ENCODE data around the gene ASIC1.

Gene ASIC1

GRCh38 chr12:50069069-50069468 is 11.7 kb downstream of the ASIC1 start:
- H3K27ac ChIP-seq = no peak overlapping the region
- no peak overlapping the region for H3K9ac ChIP-seq
- no peaks in the 10 kb centered on the region for H3K27me3 ChIP-seq (ENCODE audit: insufficient read depth, low read depth)
- H4K20me1 ChIP-seq (ENCODE audit: insufficient read depth) = no peaks in the 10 kb centered on the region
- H3K4me1 ChIP-seq (ENCODE audit: low read depth, poor library complexity, severe bottlenecking) = peaks cover 18% of the 10 kb centered on the region
- no peaks in the 10 kb centered on the region for H3K36me3 ChIP-seq (ENCODE audit: insufficient read depth)
- H3K4me3 ChIP-seq (IDR thresholded peaks at IDR 0.05; ENCODE audit: insufficient read depth, low read depth, low read length) = no peak overlapping the region
- no peak overlapping the region for H2AFZ ChIP-seq (ENCODE audit: low read depth)
- H3K4me2 ChIP-seq = no peak overlapping the region
- H3K79me2 ChIP-seq (ENCODE audit: insufficient read depth, low read depth) = no peaks in the 10 kb centered on the region
- no peak for TF ChIP-seq CTCF (conservative IDR thresholded peaks at IDR 0.05; ENCODE audit: low read depth, low read length)

- Histone ChIP-seq H3K36me3 (ENCODE audit: insufficient read depth) (no peaks in the 10 kb centered on the region), H3K9ac (no peak overlapping the region), H4K20me1 (ENCODE audit: insufficient read depth) (no peaks in the 10 kb centered on the region), H2AFZ (ENCODE audit: low read depth) (no peak overlapping the region), H3K4me2 (no peak overlapping the region), H3K27me3 (ENCODE audit: insufficient read depth, low read depth) (no peaks in the 10 kb centered on the region), H3K27ac (no peak overlapping the region), H3K4me3 (IDR thresholded peaks at IDR 0.05; ENCODE audit: insufficient read depth, low read depth, low read length) (no peak overlapping the region), H3K79me2 (ENCODE audit: insufficient read depth, low read depth) (no peaks in the 10 kb centered on the region), H3K4me1 (ENCODE audit: low read depth, poor library complexity, severe bottlenecking) (peaks cover 18% of the 10 kb centered on the region)
- TF ChIP-seq CTCF (conservative IDR thresholded peaks at IDR 0.05; ENCODE audit: low read depth, low read length) = no peak
Measured at GRCh38 chr12:50069539-50069938, 12.1 kb downstream of the ASIC1 start.

- no peak overlapping the region for H3K27ac ChIP-seq
- no peaks in the 10 kb centered on the region for H3K27me3 ChIP-seq (ENCODE audit: insufficient read depth, low read depth)
- H3K36me3 ChIP-seq (ENCODE audit: insufficient read depth) = no peaks in the 10 kb centered on the region
- H2AFZ ChIP-seq (ENCODE audit: low read depth) = peak overlapping the region; percentile 58
- TF ChIP-seq CTCF (conservative IDR thresholded peaks at IDR 0.05; ENCODE audit: low read depth, low read length) = peak; percentile 93
- no peaks in the 10 kb centered on the region for H4K20me1 ChIP-seq (ENCODE audit: insufficient read depth)
- H3K4me1 ChIP-seq (ENCODE audit: low read depth, poor library complexity, severe bottlenecking) = peaks cover 21% of the 10 kb centered on the region
- H3K4me3 ChIP-seq (IDR thresholded peaks at IDR 0.05; ENCODE audit: insufficient read depth, low read depth, low read length) = no peak overlapping the region
- H3K4me2 ChIP-seq = no peak overlapping the region
- H3K9ac ChIP-seq = no peak overlapping the region
- H3K79me2 ChIP-seq (ENCODE audit: insufficient read depth, low read depth) = no peaks in the 10 kb centered on the region
Measured at GRCh38 chr12:50070314-50071060, 13.1 kb downstream of the ASIC1 start.

GRCh38 chr12:50072198-50072907 is 15.0 kb downstream of the ASIC1 start:
- no peak for TF ChIP-seq CTCF (conservative IDR thresholded peaks at IDR 0.05; ENCODE audit: low read depth, low read length)
- Histone ChIP-seq H3K36me3 (ENCODE audit: insufficient read depth) (no peaks in the 10 kb centered on the region), H3K27me3 (ENCODE audit: insufficient read depth, low read depth) (no peaks in the 10 kb centered on the region), H3K27ac (no peak overlapping the region), H3K4me1 (ENCODE audit: low read depth, poor library complexity, severe bottlenecking) (peaks cover 22% of the 10 kb centered on the region), H3K9ac (no peak overlapping the region), H4K20me1 (ENCODE audit: insufficient read depth) (no peaks in the 10 kb centered on the region), H3K79me2 (ENCODE audit: insufficient read depth, low read depth) (no peaks in the 10 kb centered on the region), H3K4me2 (no peak overlapping the region), H3K4me3 (IDR thresholded peaks at IDR 0.05; ENCODE audit: insufficient read depth, low read depth, low read length) (no peak overlapping the region), H2AFZ (ENCODE audit: low read depth) (no peak overlapping the region)

Data from KMS-11 (cell line).